ENCODE measurements around the gene CRIM1.

DNA sequence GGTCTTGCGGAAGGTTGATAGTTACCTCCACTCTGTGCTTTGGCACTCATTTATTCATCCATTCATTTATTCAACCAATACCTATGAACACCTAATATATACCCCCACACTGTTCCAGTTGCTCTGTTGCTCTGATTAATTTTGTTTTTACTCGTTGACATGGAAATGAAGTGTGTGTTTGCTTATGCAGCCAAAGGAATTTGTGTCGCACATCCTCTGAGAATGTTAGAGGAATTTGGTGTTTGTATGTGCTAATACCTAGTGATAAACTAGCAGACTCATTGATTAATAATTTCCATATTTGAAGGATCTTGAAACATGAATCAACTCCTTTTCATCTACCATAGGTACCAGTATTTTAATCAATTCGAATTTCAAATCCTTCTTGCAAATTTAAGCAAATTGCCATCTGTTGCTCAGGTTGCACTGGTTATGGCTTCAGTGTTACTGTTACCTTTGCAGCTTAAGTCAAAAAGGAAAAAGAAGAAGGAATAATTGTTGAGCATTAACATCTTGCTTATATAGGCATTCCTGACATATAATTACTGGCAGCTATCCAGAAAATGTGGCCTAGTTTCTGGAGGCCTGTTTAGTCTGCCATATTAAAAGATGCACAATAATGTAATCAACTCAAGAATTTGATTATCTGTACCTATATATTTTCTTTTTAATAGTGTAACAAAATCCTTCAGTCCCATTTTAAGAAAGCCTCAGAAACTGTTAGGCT is 25.7 kb upstream of the CRIM1 start:
- TF ChIP-seq, protein P1, sequence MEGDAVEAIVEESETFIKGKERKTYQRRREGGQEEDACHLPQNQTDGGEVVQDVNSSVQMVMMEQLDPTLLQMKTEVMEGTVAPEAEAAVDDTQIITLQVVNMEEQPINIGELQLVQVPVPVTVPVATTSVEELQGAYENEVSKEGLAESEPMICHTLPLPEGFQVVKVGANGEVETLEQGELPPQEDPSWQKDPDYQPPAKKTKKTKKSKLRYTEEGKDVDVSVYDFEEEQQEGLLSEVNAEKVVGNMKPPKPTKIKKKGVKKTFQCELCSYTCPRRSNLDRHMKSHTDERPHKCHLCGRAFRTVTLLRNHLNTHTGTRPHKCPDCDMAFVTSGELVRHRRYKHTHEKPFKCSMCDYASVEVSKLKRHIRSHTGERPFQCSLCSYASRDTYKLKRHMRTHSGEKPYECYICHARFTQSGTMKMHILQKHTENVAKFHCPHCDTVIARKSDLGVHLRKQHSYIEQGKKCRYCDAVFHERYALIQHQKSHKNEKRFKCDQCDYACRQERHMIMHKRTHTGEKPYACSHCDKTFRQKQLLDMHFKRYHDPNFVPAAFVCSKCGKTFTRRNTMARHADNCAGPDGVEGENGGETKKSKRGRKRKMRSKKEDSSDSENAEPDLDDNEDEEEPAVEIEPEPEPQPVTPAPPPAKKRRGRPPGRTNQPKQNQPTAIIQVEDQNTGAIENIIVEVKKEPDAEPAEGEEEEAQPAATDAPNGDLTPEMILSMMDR (IDR thresholded peaks at IDR 0.05): no peak
- TF ChIP-seq ZFX (IDR thresholded peaks at IDR 0.05; ENCODE audit: borderline replicate concordance): no peak

Data from 22Rv1 (cell line).